Measurements from ENCODE around the gene TCEAL4.
"Not testable (repeated sequence)": the region's sequence is repeated elsewhere in the genome, so short reads cannot be mapped to it uniquely, and the experiment has no call there.

The TCEAL4 gene

GRCh38 chrX:103586659-103587058, 1.3 kb downstream of the TCEAL4 start:
- Histone ChIP-seq H3K4me1 (ENCODE audit: control insufficient read depth, insufficient read depth, low read length) (no peaks in the 10 kb centered on the region), H3K9me3 (ENCODE audit: control insufficient read depth in 2 of 2, low read length in 2 of 2) (no peaks in the 10 kb centered on the region), H3K4me3 (ENCODE audit: low read length in 2 of 2) (peak overlapping the region; percentile 55 to 81), H3K9ac (ENCODE audit: low read length in 2 of 2) (peak overlapping the region in 1 of 2 donors; percentile 74), H3K27me3 (ENCODE audit: control insufficient read depth in 1 of 2, insufficient read depth in 2 of 2, low read length in 2 of 2) (peaks cover 0 to 4% of the 10 kb centered on the region in 2 donors), H3K27ac (ENCODE audit: low read length) (peak overlapping the region; percentile 80), H3K36me3 (ENCODE audit: control insufficient read depth in 2 of 2, insufficient read depth in 2 of 2, low read length in 2 of 2) (peaks cover 0 to 2% of the 10 kb centered on the region in 2 donors)

GRCh38 chrX:103592295-103592694, 7.0 kb downstream of the TCEAL4 start:
- H3K27me3 ChIP-seq (ENCODE audit: control insufficient read depth in 1 of 2, insufficient read depth in 2 of 2, low read length in 2 of 2); H3K9ac ChIP-seq (ENCODE audit: low read length in 2 of 2); H3K4me3 ChIP-seq (ENCODE audit: low read length in 2 of 2); H3K4me1 ChIP-seq (ENCODE audit: control insufficient read depth, insufficient read depth, low read length); H3K9me3 ChIP-seq (ENCODE audit: control insufficient read depth in 2 of 2, low read length in 2 of 2); H3K36me3 ChIP-seq (ENCODE audit: control insufficient read depth in 2 of 2, insufficient read depth in 2 of 2, low read length in 2 of 2); H3K27ac ChIP-seq (ENCODE audit: low read length): not testable (repeated sequence)

GRCh38 chrX:103595202-103595601, 9.9 kb downstream of the TCEAL4 start:
- not testable (repeated sequence) for H3K27me3 ChIP-seq (ENCODE audit: control insufficient read depth in 1 of 2, insufficient read depth in 2 of 2, low read length in 2 of 2); H3K4me3 ChIP-seq (ENCODE audit: low read length in 2 of 2); H3K9ac ChIP-seq (ENCODE audit: low read length in 2 of 2); H3K27ac ChIP-seq (ENCODE audit: low read length); H3K9me3 ChIP-seq (ENCODE audit: control insufficient read depth in 2 of 2, low read length in 2 of 2); H3K4me1 ChIP-seq (ENCODE audit: control insufficient read depth, insufficient read depth, low read length); H3K36me3 ChIP-seq (ENCODE audit: control insufficient read depth in 2 of 2, insufficient read depth in 2 of 2, low read length in 2 of 2)

- Histone ChIP-seq H3K9ac (ENCODE audit: low read length in 2 of 2) (peak within 1 kb of the TSS; percentile 80 to 89), H3K27ac (ENCODE audit: low read length) (peak within 1 kb of the TSS; percentile 84), H3K9me3 (ENCODE audit: control insufficient read depth in 2 of 2, low read length in 2 of 2) (peaks cover 0 to 2% of the 10 kb centered on the region in 2 donors), H3K4me3 (ENCODE audit: low read length in 2 of 2) (peak within 1 kb of the TSS; percentile 67 to 77), H3K4me1 (ENCODE audit: control insufficient read depth, insufficient read depth, low read length) (peaks cover 2% of the 10 kb centered on the region), H3K27me3 (ENCODE audit: control insufficient read depth in 1 of 2, insufficient read depth in 2 of 2, low read length in 2 of 2) (peaks cover 0 to 6% of the 10 kb centered on the region in 2 donors), H3K36me3 (ENCODE audit: control insufficient read depth in 2 of 2, insufficient read depth in 2 of 2, low read length in 2 of 2) (peaks cover 0 to 2% of the 10 kb centered on the region in 2 donors)
Measured at GRCh38 chrX:103607364-103608305, 22.3 kb downstream of the TCEAL4 start, which contains the start of gene TCEAL3. TCEAL3 (plus strand) TSS chrX:103607963; CDS start chrX:103609065, 1,102 bp downstream.

GRCh38 chrX:103608306-103608963, 23.1 kb downstream of the TCEAL4 start:
- Histone ChIP-seq H3K27ac (ENCODE audit: low read length) (peak overlapping the region; percentile 84), H3K4me3 (ENCODE audit: low read length in 2 of 2) (peak overlapping the region; percentile 67 to 77), H3K9ac (ENCODE audit: low read length in 2 of 2) (peak overlapping the region; percentile 80 to 89)

GRCh38 chrX:103610282-103610681, 25.0 kb downstream of the TCEAL4 start:
- Histone ChIP-seq H3K27me3 (ENCODE audit: control insufficient read depth in 1 of 2, insufficient read depth in 2 of 2, low read length in 2 of 2) (peaks cover 0 to 2% of the 10 kb centered on the region in 2 donors), H3K36me3 (ENCODE audit: control insufficient read depth in 2 of 2, insufficient read depth in 2 of 2, low read length in 2 of 2) (peaks cover 0 to 2% of the 10 kb centered on the region in 2 donors), H3K4me1 (ENCODE audit: control insufficient read depth, insufficient read depth, low read length) (peaks cover 2% of the 10 kb centered on the region), H3K9ac (ENCODE audit: low read length in 2 of 2) (no peak overlapping the region), H3K4me3 (ENCODE audit: low read length in 2 of 2) (no peak overlapping the region), H3K27ac (ENCODE audit: low read length) (no peak overlapping the region), H3K9me3 (ENCODE audit: control insufficient read depth in 2 of 2, low read length in 2 of 2) (peaks cover 0 to 2% of the 10 kb centered on the region in 2 donors)

More at GRCh38 chrX:103608306-103608963, 23.1 kb downstream of the TCEAL4 start:
- peaks cover 0 to 2% of the 10 kb centered on the region in 2 donors for H3K27me3 ChIP-seq (ENCODE audit: control insufficient read depth in 1 of 2, insufficient read depth in 2 of 2, low read length in 2 of 2)
- H3K9me3 ChIP-seq (ENCODE audit: control insufficient read depth in 2 of 2, low read length in 2 of 2) = peaks cover 0 to 2% of the 10 kb centered on the region in 2 donors
- peaks cover 0 to 2% of the 10 kb centered on the region in 2 donors for H3K36me3 ChIP-seq (ENCODE audit: control insufficient read depth in 2 of 2, insufficient read depth in 2 of 2, low read length in 2 of 2)
- peaks cover 2% of the 10 kb centered on the region for H3K4me1 ChIP-seq (ENCODE audit: control insufficient read depth, insufficient read depth, low read length)

GRCh38 chrX:103613362-103613890, 28.1 kb downstream of the TCEAL4 start:
- Histone ChIP-seq H3K36me3 (ENCODE audit: control insufficient read depth in 2 of 2, insufficient read depth in 2 of 2, low read length in 2 of 2) (peaks cover 0 to 2% of the 10 kb centered on the region in 2 donors), H3K27me3 (ENCODE audit: control insufficient read depth in 1 of 2, insufficient read depth in 2 of 2, low read length in 2 of 2) (peaks cover 0 to 2% of the 10 kb centered on the region in 2 donors), H3K27ac (ENCODE audit: low read length) (no peak overlapping the region), H3K9ac (ENCODE audit: low read length in 2 of 2) (no peak overlapping the region), H3K9me3 (ENCODE audit: control insufficient read depth in 2 of 2, low read length in 2 of 2) (peaks cover 0 to 2% of the 10 kb centered on the region in 2 donors), H3K4me3 (ENCODE audit: low read length in 2 of 2) (no peak overlapping the region), H3K4me1 (ENCODE audit: control insufficient read depth, insufficient read depth, low read length) (no peaks in the 10 kb centered on the region)

GRCh38 chrX:103614999-103615398, 29.7 kb downstream of the TCEAL4 start:
- H3K9me3 ChIP-seq (ENCODE audit: control insufficient read depth in 2 of 2, low read length in 2 of 2) = peaks cover 0 to under 1% of the 10 kb centered on the region in 2 donors
- peaks cover 0 to 2% of the 10 kb centered on the region in 2 donors for H3K36me3 ChIP-seq (ENCODE audit: control insufficient read depth in 2 of 2, insufficient read depth in 2 of 2, low read length in 2 of 2)
- no peaks in the 10 kb centered on the region for H3K4me1 ChIP-seq (ENCODE audit: control insufficient read depth, insufficient read depth, low read length)
- no peak overlapping the region for H3K27ac ChIP-seq (ENCODE audit: low read length)
- H3K9ac ChIP-seq (ENCODE audit: low read length in 2 of 2) = no peak overlapping the region
- peaks cover 0 to under 1% of the 10 kb centered on the region in 2 donors for H3K27me3 ChIP-seq (ENCODE audit: control insufficient read depth in 1 of 2, insufficient read depth in 2 of 2, low read length in 2 of 2)
- no peak overlapping the region for H3K4me3 ChIP-seq (ENCODE audit: low read length in 2 of 2)

GRCh38 chrX:103615781-103616371, 30.6 kb downstream of the TCEAL4 start:
- H3K27me3 ChIP-seq (ENCODE audit: control insufficient read depth in 1 of 2, insufficient read depth in 2 of 2, low read length in 2 of 2) = no peaks in the 10 kb centered on the region
- H3K27ac ChIP-seq (ENCODE audit: low read length) = no peak overlapping the region
- no peaks in the 10 kb centered on the region for H3K36me3 ChIP-seq (ENCODE audit: control insufficient read depth in 2 of 2, insufficient read depth in 2 of 2, low read length in 2 of 2)
- H3K4me1 ChIP-seq (ENCODE audit: control insufficient read depth, insufficient read depth, low read length) = no peaks in the 10 kb centered on the region
- H3K9me3 ChIP-seq (ENCODE audit: control insufficient read depth in 2 of 2, low read length in 2 of 2) = no peaks in the 10 kb centered on the region
- H3K4me3 ChIP-seq (ENCODE audit: low read length in 2 of 2) = no peak overlapping the region
- H3K9ac ChIP-seq (ENCODE audit: low read length in 2 of 2) = no peak overlapping the region

- no peak overlapping the region for H3K27ac ChIP-seq (ENCODE audit: low read length)
- H3K9ac ChIP-seq (ENCODE audit: low read length in 2 of 2) = no peak overlapping the region
- H3K4me1 ChIP-seq (ENCODE audit: control insufficient read depth, insufficient read depth, low read length) = no peaks in the 10 kb centered on the region
- no peak overlapping the region for H3K4me3 ChIP-seq (ENCODE audit: low read length in 2 of 2)
- no peaks in the 10 kb centered on the region for H3K36me3 ChIP-seq (ENCODE audit: control insufficient read depth in 2 of 2, insufficient read depth in 2 of 2, low read length in 2 of 2)
- no peaks in the 10 kb centered on the region for H3K27me3 ChIP-seq (ENCODE audit: control insufficient read depth in 1 of 2, insufficient read depth in 2 of 2, low read length in 2 of 2)
- no peaks in the 10 kb centered on the region for H3K9me3 ChIP-seq (ENCODE audit: control insufficient read depth in 2 of 2, low read length in 2 of 2)
Measured at GRCh38 chrX:103616676-103617186, 31.4 kb downstream of the TCEAL4 start.
